BE2C (cell line): ENCODE results near the gene ZDHHC14.

Experiments
- DNase-seq: peaks from one replicate; pipeline ENCODE4 v3.0.0-alpha.2; 2020
- H3K27me3 ChIP-seq: fragments of 250-450 bp; sonication (Bioruptor Pico); 2 replicates; pipeline ENCODE4 v1.5.1; 2020; ENCODE audit warnings: mild to moderate bottlenecking
- H3K36me3 ChIP-seq: fragments of 250-450 bp; sonication (Bioruptor Pico); 2 replicates; pipeline ENCODE4 v1.5.1; 2020; ENCODE audit warnings: mild to moderate bottlenecking
- H3K4me1 ChIP-seq: fragments of 250-450 bp; sonication (Bioruptor Pico); 2 replicates; pipeline ENCODE4 v1.5.1; 2020
- H3K4me3 ChIP-seq: 2 replicates; pipeline ENCODE4 v1.5.1; 2011; ENCODE audit warnings: low read depth, low read length
- H3K9me3 ChIP-seq: fragments of 250-450 bp; sonication (Bioruptor Pico); 2 replicates; pipeline ENCODE4 v1.5.1; 2020
- CTCF ChIP-seq: IDR thresholded peaks from 2 replicates; pipeline ENCODE4 v1.5.1; 2012; ENCODE audit warnings: mild to moderate bottlenecking, low read depth, low read length

ZDHHC14 gene

GRCh38 chr6:157488058-157488457, 107.1 kb downstream of the ZDHHC14 start:
- no peaks in the 10 kb centered on the region for H3K27me3 ChIP-seq
- H3K36me3 ChIP-seq, result no peaks in the 10 kb centered on the region
- DNase-seq, result no peak
- no peaks in the 10 kb centered on the region for H3K9me3 ChIP-seq
- H3K4me1 ChIP-seq, result peaks cover 17% of the 10 kb centered on the region
- no peak for TF ChIP-seq CTCF
- H3K4me3 ChIP-seq, result peak overlapping the region; percentile 52

GRCh38 chr6:157488716-157489118, 107.7 kb downstream of the ZDHHC14 start:
- Histone ChIP-seq H3K27me3 (no peaks in the 10 kb centered on the region), H3K9me3 (no peaks in the 10 kb centered on the region), H3K4me3 (peak overlapping the region; percentile 52), H3K36me3 (no peaks in the 10 kb centered on the region), H3K4me1 (peaks cover 17% of the 10 kb centered on the region)
- TF ChIP-seq CTCF, result no peak
- peak; percentile 34 for DNase-seq

- no peak for TF ChIP-seq CTCF
- no peak for DNase-seq
- peaks cover 17% of the 10 kb centered on the region for H3K4me1 ChIP-seq
These were observed 109.8 kb downstream of the ZDHHC14 start for GRCh38 chr6:157490611-157491269.

GRCh38 chr6:157491571-157492232, 110.7 kb downstream of the ZDHHC14 start:
- H3K4me3 ChIP-seq, result no peak overlapping the region
- peaks cover 17% of the 10 kb centered on the region for H3K4me1 ChIP-seq
- no peak for TF ChIP-seq CTCF
- H3K36me3 ChIP-seq, result no peaks in the 10 kb centered on the region
- DNase-seq, result no peak
- H3K27me3 ChIP-seq, result no peaks in the 10 kb centered on the region
- H3K9me3 ChIP-seq, result no peaks in the 10 kb centered on the region

More at GRCh38 chr6:157490611-157491269, 109.8 kb downstream of the ZDHHC14 start:
- Histone ChIP-seq H3K27me3 (no peaks in the 10 kb centered on the region), H3K4me3 (no peak overlapping the region), H3K9me3 (no peaks in the 10 kb centered on the region), H3K36me3 (no peaks in the 10 kb centered on the region)

- H3K36me3 ChIP-seq, result no peaks in the 10 kb centered on the region
These were observed 111.3 kb downstream of the ZDHHC14 start for GRCh38 chr6:157492249-157492648.

More at GRCh38 chr6:157492249-157492648, 111.3 kb downstream of the ZDHHC14 start:
- H3K9me3 ChIP-seq, result no peaks in the 10 kb centered on the region
- no peaks in the 10 kb centered on the region for H3K27me3 ChIP-seq
- no peak for DNase-seq
- H3K4me3 ChIP-seq, result no peak overlapping the region
- TF ChIP-seq CTCF, result no peak
- peaks cover 17% of the 10 kb centered on the region for H3K4me1 ChIP-seq
